B cell (primary cell): Measurements from ENCODE around the gene AKIRIN1. TPM values are rescaled to one million over a fixed set of nuclear protein-coding genes. Genes with fewer than 3 reads are reported as not detected.

ENCODE experiments used
- ATAC-seq: fragments of 200-7000 bp; cut with Tn5 transposase; one replicate; pipeline ENCODE4 v1.10.0; 2021; ENCODE audit warnings: low read depth, mild to moderate bottlenecking, moderate number of reproducible peaks, moderate library complexity
- CTCF ChIA-PET: fragments of 350-600 bp; sonication (Branson Sonifier 250); formaldehyde crosslinking; loops from one replicate; lab custom pipeline; 2021; ENCODE audit warnings: antibody characterized with exemption, inconsistent platforms; lab: Charles Lee
- POLR2A ChIA-PET: fragments of 350-600 bp; sonication (Branson Sonifier 250); formaldehyde crosslinking; loops from one replicate; lab custom pipeline; 2021; ENCODE audit warnings: antibody characterized with exemption; lab: Charles Lee
- DNase-seq: peaks from one replicate; pipeline ENCODE4 v3.0.0; 2013
- H2AFZ ChIP-seq: 2 replicates; pipeline ENCODE4 v1.6.1; 2012; ENCODE audit warnings: mild to moderate bottlenecking, low read depth, low read length; ENCODE audit not compliant: insufficient read depth, poor library complexity, severe bottlenecking
- H3K27ac ChIP-seq, 2 donors: 1 replicate in 1 of 2; 2 replicates in 1 of 2; pipeline ENCODE4 v1.5.1; 2012 to 2013; ENCODE audit warnings: low read length in 2 of 2, mild to moderate bottlenecking in 2 of 2, moderate library complexity in 1 of 2
- H3K27me3 ChIP-seq, 4 experiments: fragments of 200-600 bp in 1 of 4; sonication (generic) in 1 of 4; replicated peaks in 1 of 4; 1 replicate in 2 of 4; 2 replicates in 2 of 4; pipeline versions ENCODE4 v1.6.1 to v1.7.0; 2013 to 2016; ENCODE audit warnings: low read length in 3 of 4, mild to moderate bottlenecking in 2 of 4, mixed read lengths in 1 of 4, moderate library complexity in 1 of 4; ENCODE audit not compliant: insufficient read depth in 4 of 4, control insufficient read depth in 3 of 4; ENCODE audit errors: control extremely low read depth in 1 of 4
- H3K36me3 ChIP-seq, 2 experiments: replicated peaks in 1 of 2; 1 replicate in 1 of 2; 2 replicates in 1 of 2; pipeline versions ENCODE4 v1.6.1 to v1.7.1; 2013; ENCODE audit warnings: low read length in 1 of 2; ENCODE audit not compliant: insufficient read depth in 2 of 2, control insufficient read depth in 1 of 2; ENCODE audit errors: control extremely low read depth in 1 of 2, extremely low read depth in 1 of 2
- H3K4me1 ChIP-seq, 2 donors: fragments of 200-600 bp in 1 of 2; sonication (generic) in 1 of 2; 1 replicate in 1 of 2; 2 replicates in 1 of 2; pipeline versions ENCODE4 v1.5.1 to v1.6.1; 2013 to 2017; ENCODE audit warnings: low read length in 2 of 2; ENCODE audit not compliant: control insufficient read depth in 2 of 2, insufficient read depth in 2 of 2
- H3K4me2 ChIP-seq: replicated peaks from 2 replicates; pipeline ENCODE3; 2012; ENCODE audit warnings: mild to moderate bottlenecking, low read depth, low read length; ENCODE audit not compliant: poor library complexity, severe bottlenecking
- H3K4me3 ChIP-seq, 5 experiments: fragments of 200-600 bp in 1 of 5; sonication (generic) in 1 of 5; 1 replicate in 3 of 5; 2 replicates in 2 of 5; pipeline versions ENCODE4 v1.5.1 to v1.7.0; 2011 to 2016; ENCODE audit warnings: low read length in 4 of 5, mild to moderate bottlenecking in 4 of 5, low read depth in 2 of 5, control low read depth in 1 of 5, moderate library complexity in 1 of 5; ENCODE audit not compliant: insufficient read depth in 1 of 5; ENCODE audit errors: control extremely low read depth in 1 of 5, extremely low read depth in 1 of 5
- H3K79me2 ChIP-seq: fragments of 200-600 bp; sonication (generic); one replicate; pipeline ENCODE4 v1.6.0; 2016; ENCODE audit warnings: low read length; ENCODE audit not compliant: control insufficient read depth, insufficient read depth
- H3K9ac ChIP-seq: fragments of 200-600 bp; sonication (generic); 2 replicates; pipeline ENCODE4 v1.6.1; 2017; ENCODE audit warnings: mild to moderate bottlenecking, low read length, moderate library complexity
- H3K9me3 ChIP-seq, 3 donors: one replicate each; pipeline versions ENCODE4 v1.6.1 to v1.7.1; 2013; ENCODE audit warnings: low read length in 2 of 3; ENCODE audit not compliant: control insufficient read depth in 2 of 3, insufficient read depth in 1 of 3; ENCODE audit errors: control extremely low read depth in 1 of 3
- H4K20me1 ChIP-seq: 2 replicates; pipeline ENCODE4 v1.6.0; 2012; ENCODE audit warnings: mild to moderate bottlenecking, low read length; ENCODE audit not compliant: insufficient read depth, control insufficient read depth, poor library complexity, severe bottlenecking
- H3K27ac Mint-ChIP-seq: one replicate; pipeline ENCODE4 v1.8.0; 2021; ENCODE audit warnings: mixed read lengths
- H3K27me3 Mint-ChIP-seq: one replicate; pipeline ENCODE4 v1.8.0; 2021; ENCODE audit warnings: mixed read lengths
- H3K4me1 Mint-ChIP-seq: one replicate; pipeline ENCODE4 v1.8.0; 2021; ENCODE audit warnings: mixed read lengths
- H3K4me3 Mint-ChIP-seq: one replicate; pipeline ENCODE4 v1.8.0; 2021; ENCODE audit warnings: mixed read lengths
- H3K9me3 Mint-ChIP-seq: one replicate; pipeline ENCODE4 v1.8.0; 2022; ENCODE audit warnings: mixed read lengths; ENCODE audit not compliant: insufficient read depth
- EZH2 ChIP-seq: IDR thresholded peaks from 2 replicates; pipeline ENCODE4 v1.6.1; 2012; ENCODE audit warnings: borderline replicate concordance, low read depth, mild to moderate bottlenecking, moderate library complexity, low read length; ENCODE audit not compliant: insufficient read depth, poor library complexity, severe bottlenecking
- WGBS: methylation state at CpG from one replicate; pipeline ENCODE4 v1.1.5; 2013; ENCODE audit warnings: missing lambda C conversion rate; ENCODE audit not compliant: insufficient coverage; 5-methylcytosine and 5-hydroxymethylcytosine counted together
- intact Hi-C: fragments of 100-400 bp; cut with micrococcal nuclease; formaldehyde crosslinking; loops from one replicate; pipeline ENCODE4 v1.10.0; 2022
- polyA plus RNA-seq: library from polyadenylated mRNA; depleted of rRNA; stranded (reverse); fragments of >200 nt; gene quantifications from 2 replicates; pipeline ENCODE4 v1.2.3, GENCODE V29; 2012
- total RNA-seq, 2 donors: library from RNA; stranded (reverse); fragments of 120-200 nt in 1 of 2; gene quantifications; 1 replicate in 1 of 2; 2 replicates in 1 of 2; pipeline versions ENCODE4 v1.2.3 to v1.2.4, GENCODE V29; 2013 to 2022
- TF ChIP-seq, protein P1 (sequence below): fragments of 200-600 bp; IDR thresholded peaks from one replicate; pipeline ENCODE4 v1.8.0; 2022; ENCODE audit warnings: antibody characterized with exemption, mild to moderate bottlenecking

Gene AKIRIN1
- total and polyA plus RNA-seq, 2 donors (not counting 1 experiment from before 2014, with no cell fraction given): 36.5 to 59.7 TPM

DNA sequence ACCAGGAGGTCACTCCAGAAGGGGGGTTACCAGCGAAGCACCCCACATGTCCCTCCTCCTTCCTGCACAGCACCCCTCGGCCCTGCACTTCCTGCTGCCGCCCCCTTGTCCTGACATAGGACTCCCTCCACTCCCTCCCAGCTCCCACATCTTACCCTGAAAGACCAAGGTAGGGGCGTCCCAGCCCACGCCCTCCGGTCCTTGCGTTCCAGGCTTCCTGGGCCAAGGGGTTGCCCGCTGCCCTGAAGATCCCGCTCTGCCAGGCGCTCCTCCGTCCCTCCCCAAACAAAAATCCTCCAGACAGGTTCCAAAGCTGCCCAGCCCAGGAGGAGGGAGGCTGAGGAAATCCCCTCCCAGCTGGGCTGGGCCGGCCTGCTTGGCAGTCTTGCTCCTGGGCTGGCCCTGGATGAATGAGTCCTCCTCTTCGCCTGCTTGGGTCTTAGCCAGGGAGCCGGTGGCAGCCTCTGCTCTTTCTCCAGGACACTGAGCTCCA is 49.5 kb upstream of the AKIRIN1 start, which contains the start of gene RHBDL2:
TSS of gene RHBDL2 (minus strand) at position 304 of the 493 bp plus-strand sequence. CDS start 22,618 bp downstream, outside the sequence.
- peaks cover 13% of the 10 kb centered on the region for H3K27me3 Mint-ChIP-seq
- Histone ChIP-seq H3K4me2 (no peak within 1 kb of the TSS), H3K9ac (no peak within 1 kb of the TSS), H4K20me1 (no peaks in the 10 kb centered on the region), H2AFZ (no peak within 1 kb of the TSS), H3K36me3 (no peaks in the 10 kb centered on the region), H3K9me3 (no peaks in the 10 kb centered on the region), H3K79me2 (no peaks in the 10 kb centered on the region), H3K4me3 (no peak within 1 kb of the TSS), H3K27ac (no peak within 1 kb of the TSS), H3K4me1 (no peaks in the 10 kb centered on the region), H3K27me3 (peaks cover 0 to 6% (median 0%) of the 10 kb centered on the region in 4 experiments)
- no peak for TF ChIP-seq EZH2
- TF ChIP-seq, protein P1, sequence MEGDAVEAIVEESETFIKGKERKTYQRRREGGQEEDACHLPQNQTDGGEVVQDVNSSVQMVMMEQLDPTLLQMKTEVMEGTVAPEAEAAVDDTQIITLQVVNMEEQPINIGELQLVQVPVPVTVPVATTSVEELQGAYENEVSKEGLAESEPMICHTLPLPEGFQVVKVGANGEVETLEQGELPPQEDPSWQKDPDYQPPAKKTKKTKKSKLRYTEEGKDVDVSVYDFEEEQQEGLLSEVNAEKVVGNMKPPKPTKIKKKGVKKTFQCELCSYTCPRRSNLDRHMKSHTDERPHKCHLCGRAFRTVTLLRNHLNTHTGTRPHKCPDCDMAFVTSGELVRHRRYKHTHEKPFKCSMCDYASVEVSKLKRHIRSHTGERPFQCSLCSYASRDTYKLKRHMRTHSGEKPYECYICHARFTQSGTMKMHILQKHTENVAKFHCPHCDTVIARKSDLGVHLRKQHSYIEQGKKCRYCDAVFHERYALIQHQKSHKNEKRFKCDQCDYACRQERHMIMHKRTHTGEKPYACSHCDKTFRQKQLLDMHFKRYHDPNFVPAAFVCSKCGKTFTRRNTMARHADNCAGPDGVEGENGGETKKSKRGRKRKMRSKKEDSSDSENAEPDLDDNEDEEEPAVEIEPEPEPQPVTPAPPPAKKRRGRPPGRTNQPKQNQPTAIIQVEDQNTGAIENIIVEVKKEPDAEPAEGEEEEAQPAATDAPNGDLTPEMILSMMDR: no peak
- H3K9me3 Mint-ChIP-seq: no peaks in the 10 kb centered on the region
- no peak within 1 kb of the TSS for H3K4me3 Mint-ChIP-seq
- ATAC-seq (no peak), DNase-seq (no peak)
- H3K4me1 Mint-ChIP-seq: no peaks in the 10 kb centered on the region
- ChIA-PET POLR2A (no interaction called here), CTCF (interaction anchor here (1.1 kb wide), 1 partner anchor 122 kb away, joined by 3 read pairs; no protein-coding TSS in a partner anchor)
- WGBS: 85% methylated on average over 12 of the region's 14 CpGs
- H3K27ac Mint-ChIP-seq: no peak within 1 kb of the TSS
- intact Hi-C loops: no loop called here

DNA sequence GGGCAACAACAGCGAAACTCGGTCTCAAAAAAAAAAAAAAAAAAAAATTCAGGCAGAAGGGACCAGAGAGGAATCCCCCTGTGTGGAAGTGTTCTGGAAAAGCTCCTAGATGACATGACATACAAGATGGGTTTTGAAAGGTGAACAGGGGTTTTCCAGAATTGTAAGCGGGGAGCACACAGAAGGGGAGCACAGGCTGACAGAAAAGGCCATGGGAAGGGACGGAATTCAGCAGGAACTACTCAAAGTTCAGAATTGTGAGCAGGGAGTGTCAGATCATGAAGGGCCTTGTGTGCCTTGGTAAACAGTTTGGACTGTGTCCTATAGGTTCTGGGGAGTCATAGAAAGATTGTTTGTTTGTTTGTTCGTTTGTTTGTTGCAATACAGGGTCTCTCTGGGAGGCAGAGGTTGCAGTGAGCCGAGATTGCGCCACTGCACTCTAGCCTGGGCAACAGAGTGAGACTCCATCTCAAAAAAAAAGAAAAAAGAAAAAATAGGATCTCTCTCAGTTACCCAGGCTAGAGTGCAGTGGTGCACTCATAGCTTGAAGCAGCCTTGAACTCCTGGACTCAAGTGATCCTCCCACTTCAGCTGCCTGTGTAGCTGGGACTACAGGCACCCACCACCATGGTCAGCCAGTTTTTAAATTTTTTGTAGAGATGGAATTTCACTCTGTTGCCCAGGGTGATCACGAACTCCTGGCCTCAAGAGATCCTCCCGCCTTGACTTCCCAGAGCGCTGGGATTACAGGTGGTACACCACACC is 48.2 kb upstream of the AKIRIN1 start:
- Mint-ChIP-seq H3K4me1 (no peaks in the 10 kb centered on the region), H3K4me3 (no peak overlapping the region), H3K9me3 (no peaks in the 10 kb centered on the region), H3K27ac (no peak overlapping the region), H3K27me3 (peaks cover 21% of the 10 kb centered on the region)
- no peak overlapping the region for H2AFZ ChIP-seq
- no peak overlapping the region for H3K4me2 ChIP-seq
- WGBS: 91% methylated on average over 7 of the region's 10 CpGs
- no peak for DNase-seq
- no peak overlapping the region for H3K4me3 ChIP-seq
- H3K27me3 ChIP-seq: peaks cover 0 to 6% (median 0%) of the 10 kb centered on the region in 4 experiments
- no peaks in the 10 kb centered on the region for H3K36me3 ChIP-seq
- H3K9me3 ChIP-seq: peaks cover 0 to 4% (median 0%) of the 10 kb centered on the region in 3 donors
- no peaks in the 10 kb centered on the region for H3K4me1 ChIP-seq
- no peak for ATAC-seq
- ChIA-PET POLR2A (no interaction called here), CTCF (interaction anchor here (1.1 kb wide), 1 partner anchor 124 kb away, joined by 3 read pairs; no protein-coding TSS in a partner anchor)
- no peak for TF ChIP-seq EZH2
- TF ChIP-seq, protein P1: no peak
- H3K79me2 ChIP-seq: no peaks in the 10 kb centered on the region
- no peak overlapping the region for H3K27ac ChIP-seq
- no peak overlapping the region for H3K9ac ChIP-seq
- intact Hi-C loops: no loop called here
- no peaks in the 10 kb centered on the region for H4K20me1 ChIP-seq
